RWPE1 (cell line): Measurements from ENCODE around the gene SMIM15.

Experiments used
- CTCF ChIA-PET: fragments of 350-600 bp; sonication (Branson Sonifier 250); formaldehyde crosslinking; extraction: SDS; loops from one replicate; lab custom pipeline; 2021; lab: Yijun Ruan, JAX
- POLR2A ChIA-PET: fragments of 400-600 bp; formaldehyde crosslinking; extraction: SDS; loops from one replicate; lab custom pipeline; 2020; ENCODE audit warnings: antibody characterized with exemption; ENCODE audit not compliant: low non-redundant PET; lab: Yijun Ruan, JAX
- DNase-seq: peaks from one replicate; pipeline ENCODE4 v3.0.0; 2012; ENCODE audit warnings: low spot score
- H3K27ac ChIP-seq: fragments of 450-650 bp; 2 replicates; pipeline ENCODE4 v1.5.1; 2017
- CTCF ChIP-seq: fragments of 450-650 bp; conservative IDR thresholded peaks from 2 replicates; pipeline ENCODE4 v1.5.1; 2017; ENCODE audit warnings: low read depth, mild to moderate bottlenecking

The SMIM15 gene

DNA sequence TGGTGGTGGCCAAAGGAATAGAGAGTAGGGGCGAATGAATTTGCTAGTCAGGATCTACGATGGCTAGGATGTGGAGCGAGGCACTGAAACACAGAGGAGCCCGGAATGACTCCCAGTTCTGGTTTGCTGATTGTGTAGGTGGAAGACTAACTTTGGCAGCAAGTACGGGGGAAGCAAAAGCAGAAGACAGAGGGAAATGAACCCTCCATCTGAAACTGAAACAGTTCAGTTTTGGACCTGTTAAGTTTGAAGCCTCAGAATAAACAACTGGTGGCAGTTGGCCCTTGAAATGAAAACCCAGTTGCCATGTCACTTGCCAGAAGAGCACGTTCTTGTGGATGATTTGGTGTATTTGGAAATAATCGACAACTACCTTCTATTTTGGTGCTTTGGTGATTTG is 15.4 kb upstream of the SMIM15 start:
- ChIA-PET POLR2A (no interaction called here), CTCF (interaction anchor here (0.9 kb wide), 1 partner anchor 152 kb away, joined by 3 read pairs; no protein-coding TSS in a partner anchor)
- TF ChIP-seq CTCF, result no peak
- H3K27ac ChIP-seq, result no peak overlapping the region
- no peak for DNase-seq

DNA sequence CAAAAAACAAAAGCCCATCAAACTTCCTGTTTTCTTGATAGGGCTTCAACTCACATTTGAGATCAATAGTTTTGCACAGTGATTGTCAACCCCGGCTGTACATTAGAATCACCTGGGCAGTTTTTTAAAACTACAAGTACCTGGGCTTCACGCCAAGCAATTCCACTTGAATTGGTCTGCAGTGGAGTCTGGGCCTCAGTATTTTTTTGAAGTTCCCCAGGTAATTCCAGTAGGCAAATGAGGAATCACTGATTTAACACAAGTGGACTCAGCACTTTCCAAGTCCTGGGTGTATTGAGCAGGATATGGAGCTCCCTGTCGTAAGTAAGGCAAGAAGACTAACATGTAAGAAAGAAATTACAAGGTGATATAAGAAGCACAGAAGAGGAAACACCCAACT is 14.8 kb upstream of the SMIM15 start:
- no peak for TF ChIP-seq CTCF
- DNase-seq, result no peak
- no peak overlapping the region for H3K27ac ChIP-seq
- ChIA-PET CTCF (interaction anchor here (0.6 kb wide), 1 partner anchor 478 kb away, joined by 4 read pairs; no protein-coding TSS in a partner anchor), POLR2A (interaction anchor here (0.5 kb wide), 1 partner anchor 101 kb away, joined by 6 read pairs; no protein-coding TSS in a partner anchor)

DNA sequence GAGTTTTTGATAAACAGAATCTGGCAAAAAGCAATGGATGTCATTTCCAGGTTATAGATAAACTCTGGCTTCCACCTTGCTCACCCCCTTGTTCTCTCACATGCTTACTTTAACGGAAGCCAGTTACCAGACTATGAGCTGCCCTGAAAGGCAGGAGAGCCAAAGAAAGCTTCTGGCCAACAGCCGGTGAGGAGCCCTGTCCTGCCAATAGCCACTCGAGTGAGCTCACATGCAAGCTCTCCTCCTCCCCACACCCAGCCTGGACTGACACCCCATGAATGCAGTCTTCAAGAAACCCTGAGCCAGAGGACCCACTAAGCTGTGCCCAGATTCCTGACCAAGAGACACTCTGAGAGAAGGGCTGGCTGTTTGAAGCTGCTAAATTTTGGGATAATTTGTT is 14.4 kb upstream of the SMIM15 start:
- no peak overlapping the region for H3K27ac ChIP-seq
- no peak for DNase-seq
- ChIA-PET POLR2A (no interaction called here), CTCF (interaction anchor here (0.6 kb wide), 1 partner anchor 478 kb away, joined by 4 read pairs; no protein-coding TSS in a partner anchor)
- no peak for TF ChIP-seq CTCF

DNA sequence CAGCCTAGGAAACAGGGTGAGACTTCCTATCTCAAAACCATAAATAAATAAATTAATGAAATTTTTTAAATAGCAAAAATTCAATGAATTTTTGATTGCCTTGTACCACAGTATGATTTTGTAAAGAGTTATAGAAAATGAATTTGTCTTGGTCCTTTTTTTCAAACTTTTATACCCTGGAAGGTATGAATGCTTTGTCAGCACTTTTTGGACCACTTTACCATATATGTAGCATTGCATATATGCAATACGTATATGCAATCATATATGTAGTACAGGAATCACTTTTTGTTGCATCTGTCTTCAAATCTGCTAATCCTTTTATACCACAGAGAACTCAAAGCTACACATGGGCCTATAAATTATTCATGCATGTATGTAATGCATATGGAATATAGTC is 9.2 kb upstream of the SMIM15 start:
- DNase-seq, result no peak
- H3K27ac ChIP-seq, result no peak overlapping the region
- CTCF ChIA-PET, result interaction anchor here (0.6 kb wide), 2 partner anchors 438 to 1466 kb away, joined by 3 read pairs; no protein-coding TSS in a partner anchor
- POLR2A ChIA-PET, result no interaction called here
- TF ChIP-seq CTCF, result no peak

DNA sequence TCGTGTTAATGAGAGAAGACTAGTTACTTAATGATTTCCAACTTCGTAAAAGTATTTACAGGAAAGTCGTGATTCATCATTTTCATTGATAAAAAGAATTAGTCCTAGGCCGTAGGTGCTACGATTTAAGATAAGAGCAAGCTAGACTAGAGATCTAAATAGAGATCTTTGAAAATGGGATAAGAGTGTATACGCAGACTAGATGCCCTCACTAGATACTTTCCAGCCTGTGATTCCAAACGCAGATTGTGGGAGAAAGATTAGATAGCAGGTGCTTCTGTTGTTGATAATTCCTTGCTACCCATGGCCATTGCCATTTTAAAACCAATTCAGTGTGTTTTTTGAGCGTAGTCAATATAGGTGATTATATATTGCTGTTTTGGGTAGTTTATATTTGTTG is 6.7 kb upstream of the SMIM15 start:
- TF ChIP-seq CTCF, result no peak
- no peak for DNase-seq
- ChIA-PET POLR2A (no interaction called here), CTCF (interaction anchor here (0.6 kb wide), 1 partner anchor 764 kb away, joined by 4 read pairs; no protein-coding TSS in a partner anchor)
- no peak overlapping the region for H3K27ac ChIP-seq

DNA sequence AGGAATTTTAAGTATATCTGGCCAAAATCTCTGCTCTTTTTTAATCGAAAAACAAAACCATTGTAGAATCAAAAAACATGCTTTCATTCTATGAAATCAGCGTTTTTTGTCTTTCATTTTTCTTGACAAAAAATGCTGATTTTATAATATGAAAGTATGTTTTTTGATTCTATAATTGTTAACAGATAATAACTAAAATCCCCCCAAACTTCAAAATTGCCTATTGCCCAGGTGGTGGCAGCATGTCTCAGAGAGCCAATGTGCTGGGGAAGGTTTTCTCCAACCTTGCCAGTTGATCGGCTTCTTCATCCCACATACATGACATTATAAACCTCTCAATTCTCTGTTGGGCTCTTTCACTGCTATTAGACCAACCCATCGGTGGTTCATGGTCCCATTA is 5.1 kb upstream of the SMIM15 start:
- peak; percentile 64 for DNase-seq
- peak; percentile 79 for TF ChIP-seq CTCF
- POLR2A ChIA-PET, result no interaction called here
- CTCF ChIA-PET, result interaction anchor here (0.6 to 1.2 kb wide), 2 partner anchors 9 to 164 kb away, joined by 3 to 4 read pairs; no protein-coding TSS in a partner anchor
- no peak overlapping the region for H3K27ac ChIP-seq
